PC-9 (cell line): ENCODE results near the gene KIDINS220. TPM values are rescaled to one million over a fixed set of nuclear protein-coding genes. Genes with fewer than 3 reads are reported as not detected.

ENCODE experiments used
- BruUV-seq: library from RNA; stranded (reverse); fragments of 400-500 nt; replicated peaks from 2 replicates; lab custom pipeline; 2021; lab: Mats Ljungman, UMichigan
- CTCF ChIA-PET: fragments of 300-600 bp; sonication (Branson Sonifier 250); formaldehyde crosslinking; loops from one replicate; lab custom pipeline; 2022; ENCODE audit warnings: antibody characterized with exemption; lab: Charles Lee
- POLR2A ChIA-PET: fragments of 300-600 bp; sonication (Branson Sonifier 250); formaldehyde crosslinking; loops from one replicate; lab custom pipeline; 2022; ENCODE audit warnings: antibody characterized with exemption; ENCODE audit not compliant: unreplicated experiment; lab: Charles Lee
- DNase-seq, 2 experiments: peaks; one replicate each; pipeline versions ENCODE4 v3.0.0 to v3.0.0-alpha.2; 2015 to 2022; ENCODE audit warnings: mixed read lengths in 1 of 2
- H2AFZ ChIP-seq: fragments of 200-600 bp; sonication (generic); 2 replicates; pipeline ENCODE4 v1.8.1; 2017; ENCODE audit warnings: antibody characterized with exemption
- H3F3A ChIP-seq: fragments of 200-600 bp; sonication (generic); 2 replicates; pipeline ENCODE4 v1.8.1; 2017; ENCODE audit warnings: antibody characterized with exemption, mild to moderate bottlenecking, low read depth; ENCODE audit not compliant: insufficient read depth
- H3K27ac ChIP-seq: fragments of 200-600 bp; sonication (generic); 2 replicates; pipeline ENCODE4 v1.6.1; 2016; ENCODE audit warnings: mixed run types
- H3K27me3 ChIP-seq: fragments of 200-600 bp; sonication (generic); 2 replicates; pipeline ENCODE4 v1.6.1; 2016; ENCODE audit warnings: low read depth, mixed run types; ENCODE audit not compliant: insufficient read depth
- H3K36me3 ChIP-seq: fragments of 200-600 bp; sonication (generic); 2 replicates; pipeline ENCODE4 v1.6.1; 2016; ENCODE audit warnings: low read depth, mixed run types
- H3K4me1 ChIP-seq: fragments of 200-600 bp; sonication (generic); replicated peaks from 2 replicates; pipeline ENCODE4 v1.6.1; 2016; ENCODE audit warnings: mixed run types; ENCODE audit not compliant: insufficient read depth
- H3K4me2 ChIP-seq: fragments of 200-600 bp; sonication (generic); 2 replicates; pipeline ENCODE4 v1.6.1; 2017; ENCODE audit warnings: mixed run types
- H3K4me3 ChIP-seq: fragments of 200-600 bp; sonication (generic); 2 replicates; pipeline ENCODE4 v1.6.1; 2016; ENCODE audit warnings: mixed run types
- H3K79me2 ChIP-seq: fragments of 200-600 bp; sonication (generic); 2 replicates; pipeline ENCODE4 v1.6.1; 2017; ENCODE audit warnings: low read depth, mixed run types
- H3K9me2 ChIP-seq: fragments of 200-600 bp; sonication (generic); 2 replicates; pipeline ENCODE4 v1.8.1; 2017; ENCODE audit warnings: mild to moderate bottlenecking; ENCODE audit not compliant: insufficient read depth
- H3K9me3 ChIP-seq: fragments of 200-600 bp; sonication (generic); 2 replicates; pipeline ENCODE4 v1.8.1; 2016; ENCODE audit warnings: low read depth; ENCODE audit not compliant: insufficient read depth
- H4K20me1 ChIP-seq: fragments of 200-600 bp; sonication (generic); 2 replicates; pipeline ENCODE4 v1.8.1; 2017; ENCODE audit not compliant: insufficient read depth
- EZH2 ChIP-seq: fragments of 200-600 bp; sonication (generic); IDR thresholded peaks from 2 replicates; pipeline ENCODE4 v1.8.0; 2017; ENCODE audit warnings: antibody characterized with exemption, low read depth
- intact Hi-C: fragments of 100-400 bp; cut with micrococcal nuclease; formaldehyde crosslinking; loops from one replicate; pipeline ENCODE4 v1.10.0; 2022; ENCODE audit not compliant: unreplicated experiment
- total RNA-seq: library from RNA; stranded (reverse); gene quantifications from 2 replicates; pipeline ENCODE4 v1.2.3, GENCODE V29; 2021
- TF ChIP-seq, protein P1 (sequence below): fragments of 200-600 bp; sonication (generic); conservative IDR thresholded peaks from 2 replicates; pipeline ENCODE4 v1.6.1; 2017; ENCODE audit warnings: mixed run types, antibody characterized with exemption, mild to moderate bottlenecking, moderate library complexity

KIDINS220 gene
- total RNA-seq, 1 experiment from 2014 or later, result 13.9 TPM

DNA sequence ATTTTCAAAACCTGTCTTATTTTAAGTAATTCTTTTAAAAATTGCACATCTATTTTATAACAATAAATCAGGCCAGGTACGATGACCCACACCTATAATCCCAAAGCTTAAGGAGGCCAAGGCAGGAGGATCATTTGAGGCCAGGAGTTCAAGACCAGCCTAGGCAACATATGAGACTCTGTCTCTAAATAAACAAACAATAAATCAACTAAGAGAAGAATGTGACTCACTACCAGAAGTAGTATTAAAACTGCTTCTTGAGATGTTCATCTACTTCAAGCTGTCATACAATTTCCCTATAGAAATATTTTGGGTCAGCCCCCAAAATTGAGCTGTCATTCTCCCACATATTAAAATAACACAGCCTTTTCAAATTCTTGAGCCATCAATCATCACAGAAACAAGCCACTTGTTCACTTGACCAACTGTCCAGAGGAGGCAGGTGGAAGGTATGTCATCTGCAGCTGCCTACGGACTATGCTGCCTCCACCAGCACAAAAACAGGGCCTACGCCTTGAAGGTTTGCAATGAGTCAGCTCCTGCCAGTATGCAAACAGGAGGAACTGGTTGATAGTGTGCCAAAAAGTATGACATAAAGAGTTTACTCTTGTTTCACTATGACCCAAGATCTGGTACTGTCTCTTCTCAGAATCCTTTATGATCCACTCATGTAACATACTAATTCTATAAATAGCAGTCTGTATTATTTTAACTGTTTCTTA, 33.6 kb downstream of the KIDINS220 start:
- POLR2A ChIA-PET, result interaction anchor here (0.6 kb wide), 1 partner anchor 18 kb away, joined by 4 read pairs; no protein-coding TSS in a partner anchor
- H4K20me1 ChIP-seq, result 0 out of 2 replicates have a peak, but pooled peaks cover 3% of the 10 kb centered on the region
- CTCF ChIA-PET, result interaction anchor here (0.6 kb wide), 1 partner anchor 31 kb away, joined by 10 read pairs; no protein-coding TSS in a partner anchor
- TF ChIP-seq, protein P1, sequence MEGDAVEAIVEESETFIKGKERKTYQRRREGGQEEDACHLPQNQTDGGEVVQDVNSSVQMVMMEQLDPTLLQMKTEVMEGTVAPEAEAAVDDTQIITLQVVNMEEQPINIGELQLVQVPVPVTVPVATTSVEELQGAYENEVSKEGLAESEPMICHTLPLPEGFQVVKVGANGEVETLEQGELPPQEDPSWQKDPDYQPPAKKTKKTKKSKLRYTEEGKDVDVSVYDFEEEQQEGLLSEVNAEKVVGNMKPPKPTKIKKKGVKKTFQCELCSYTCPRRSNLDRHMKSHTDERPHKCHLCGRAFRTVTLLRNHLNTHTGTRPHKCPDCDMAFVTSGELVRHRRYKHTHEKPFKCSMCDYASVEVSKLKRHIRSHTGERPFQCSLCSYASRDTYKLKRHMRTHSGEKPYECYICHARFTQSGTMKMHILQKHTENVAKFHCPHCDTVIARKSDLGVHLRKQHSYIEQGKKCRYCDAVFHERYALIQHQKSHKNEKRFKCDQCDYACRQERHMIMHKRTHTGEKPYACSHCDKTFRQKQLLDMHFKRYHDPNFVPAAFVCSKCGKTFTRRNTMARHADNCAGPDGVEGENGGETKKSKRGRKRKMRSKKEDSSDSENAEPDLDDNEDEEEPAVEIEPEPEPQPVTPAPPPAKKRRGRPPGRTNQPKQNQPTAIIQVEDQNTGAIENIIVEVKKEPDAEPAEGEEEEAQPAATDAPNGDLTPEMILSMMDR, result no peak; the same call in 1 of the 2 replicates
- no peak for TF ChIP-seq EZH2
- peaks cover 25% of the 10 kb centered on the region for H3F3A ChIP-seq
- H3K79me2 ChIP-seq, result no peaks in the 10 kb centered on the region
- intact Hi-C loops, result no loop called here
- peak overlapping the region; percentile 35 for H3K4me2 ChIP-seq
- H3K4me1 ChIP-seq, result peaks cover 23% of the 10 kb centered on the region
- H3K4me3 ChIP-seq, result no peak overlapping the region
- peak; percentile 79 to 98 for DNase-seq
- no peaks in the 10 kb centered on the region for H3K27me3 ChIP-seq
- H3K9me2 ChIP-seq, result 0 out of 2 replicates have a peak, but pooled peaks cover 4% of the 10 kb centered on the region
- no peaks in the 10 kb centered on the region for H3K9me3 ChIP-seq
- H3K27ac ChIP-seq, result peak overlapping the region; percentile 71
- BruUV-seq, result no TSS peak
- no peak overlapping the region for H2AFZ ChIP-seq
- 0 out of 2 replicates have a peak, but pooled peaks cover 6% of the 10 kb centered on the region for H3K36me3 ChIP-seq

DNA sequence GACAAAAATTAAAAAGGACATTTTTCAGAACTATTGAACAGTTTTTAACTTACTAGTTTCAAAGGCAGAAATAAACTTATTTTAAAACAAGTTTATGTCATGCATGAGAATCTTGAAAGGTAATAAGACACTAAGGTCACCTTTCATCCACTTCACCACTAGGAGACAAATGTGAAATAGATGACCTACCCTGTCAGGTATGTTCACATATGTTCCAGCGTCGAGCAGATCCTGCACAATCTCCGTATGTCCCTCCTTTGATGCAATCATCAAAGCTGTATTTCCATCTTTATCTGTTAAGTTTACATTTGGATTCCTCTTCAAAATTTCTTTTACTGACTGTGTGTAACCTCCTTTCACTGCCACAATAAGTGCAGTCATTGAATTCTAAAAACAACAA, 34.7 kb downstream of the KIDINS220 start:
- H3K9me2 ChIP-seq, result 0 out of 2 replicates have a peak, but pooled peaks cover 4% of the 10 kb centered on the region
- TF ChIP-seq, protein P1, result no peak
- no peak for TF ChIP-seq EZH2

DNA sequence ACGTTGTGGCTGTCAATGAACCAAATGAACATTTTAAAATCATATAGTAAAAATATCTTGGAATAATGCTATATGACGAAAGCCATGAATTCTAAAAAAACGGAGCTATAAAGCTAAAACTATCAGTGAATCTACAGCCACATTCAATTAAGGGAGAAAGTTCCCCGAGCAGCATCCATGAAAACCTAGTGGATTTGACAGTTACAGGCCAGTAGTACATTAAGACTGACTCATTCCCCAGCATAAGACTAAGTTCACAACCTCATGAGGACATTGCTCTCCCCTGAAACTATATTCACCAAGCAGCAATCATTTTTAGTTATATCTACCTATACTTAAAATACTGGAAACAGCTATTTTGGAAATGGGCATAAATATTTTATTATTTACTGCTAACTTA, 36.6 kb downstream of the KIDINS220 start:
- DNase-seq, result no peak
- Histone ChIP-seq H3K4me1 (peaks cover 23% of the 10 kb centered on the region), H3K79me2 (no peaks in the 10 kb centered on the region), H3F3A (peaks cover 25% of the 10 kb centered on the region), H3K27me3 (no peaks in the 10 kb centered on the region), H3K27ac (no peak overlapping the region), H3K4me2 (no peak overlapping the region), H3K9me2 (0 out of 2 replicates have a peak, but pooled peaks cover 4% of the 10 kb centered on the region), H4K20me1 (0 out of 2 replicates have a peak, but pooled peaks cover 3% of the 10 kb centered on the region), H3K9me3 (no peaks in the 10 kb centered on the region), H3K36me3 (0 out of 2 replicates have a peak, but pooled peaks cover 6% of the 10 kb centered on the region), H3K4me3 (no peak overlapping the region), H2AFZ (no peak overlapping the region)
- ChIA-PET POLR2A (no interaction called here), CTCF (no interaction called here)
- intact Hi-C loops, result no loop called here
- BruUV-seq, result no TSS peak
- TF ChIP-seq, protein P1, result no peak
- no peak for TF ChIP-seq EZH2

More for the DNA sequence above, 34.7 kb downstream of the KIDINS220 start:
- intact Hi-C loops, result no loop called here
- 0 out of 2 replicates have a peak, but pooled peaks cover 3% of the 10 kb centered on the region for H4K20me1 ChIP-seq
- no peak overlapping the region for H2AFZ ChIP-seq
- ChIA-PET POLR2A (no interaction called here), CTCF (no interaction called here)
- H3K9me3 ChIP-seq, result no peaks in the 10 kb centered on the region
- H3K4me1 ChIP-seq, result peaks cover 23% of the 10 kb centered on the region
- H3K79me2 ChIP-seq, result no peaks in the 10 kb centered on the region
- H3K27ac ChIP-seq, result no peak overlapping the region
- peaks cover 25% of the 10 kb centered on the region for H3F3A ChIP-seq
- no peak overlapping the region for H3K4me3 ChIP-seq
- BruUV-seq, result no TSS peak
- H3K27me3 ChIP-seq, result no peaks in the 10 kb centered on the region
- H3K36me3 ChIP-seq, result 0 out of 2 replicates have a peak, but pooled peaks cover 6% of the 10 kb centered on the region
- H3K4me2 ChIP-seq, result no peak overlapping the region
- no peak for DNase-seq
